Hematopoietic multipotent progenitor cell treated with erythropoietin and hydrocortisone succinate and interleukin-3 and kit ligand, for 17 days (in vitro differentiated cells): Measurements from ENCODE around the gene CCDC88C.

Experiments
- DNase-seq: peaks from one replicate; pipeline ENCODE4 v3.0.0-alpha.2; 2015; ENCODE audit warnings: low spot score

CCDC88C gene

DNA sequence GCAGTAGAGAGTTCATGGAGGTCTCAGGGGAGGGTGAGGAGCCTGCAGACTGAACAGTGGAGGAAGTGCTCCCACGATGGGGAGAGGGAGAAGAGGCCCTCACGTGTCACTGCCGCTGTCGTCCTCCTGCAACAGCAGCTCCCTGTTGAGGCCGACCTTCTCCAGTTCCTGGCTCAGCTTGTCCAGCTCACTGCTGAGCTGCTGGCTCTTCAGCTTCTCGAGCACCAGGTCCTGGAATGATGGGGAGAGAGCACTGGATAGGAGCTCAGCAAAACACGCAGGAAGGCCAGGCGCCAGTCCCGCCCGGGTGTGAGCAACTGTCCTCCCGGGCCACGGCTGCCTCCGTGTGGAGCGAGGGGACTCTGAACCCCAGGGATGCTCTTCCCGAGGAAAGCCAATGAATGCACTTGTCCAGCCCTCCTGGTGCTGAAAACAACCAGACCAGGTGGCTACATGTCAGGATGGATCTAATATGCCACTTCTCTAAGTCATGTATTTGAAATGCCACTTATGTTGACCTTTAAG lies 107.8 kb downstream of the CCDC88C start:
- no peak for DNase-seq

DNA sequence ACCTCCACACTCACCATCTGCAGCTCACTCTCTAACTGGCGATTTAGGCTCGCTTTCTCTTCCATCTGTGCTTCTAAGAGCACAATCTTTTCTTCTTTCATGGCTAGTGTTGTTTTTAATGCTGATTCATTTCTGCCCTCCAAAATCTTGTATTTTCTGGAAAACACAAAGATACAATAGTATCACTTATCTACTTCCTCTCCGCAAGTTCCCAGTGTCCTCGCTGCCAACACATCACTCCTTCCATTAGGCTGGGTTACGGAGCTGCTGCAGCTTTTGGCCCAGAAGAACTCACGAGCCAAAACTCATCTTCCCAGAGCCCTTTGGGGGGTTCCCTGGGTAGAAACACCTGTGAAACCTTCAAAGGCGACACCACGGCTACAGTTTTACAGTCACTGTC lies 109.3 kb downstream of the CCDC88C start:
- no peak for DNase-seq

DNA sequence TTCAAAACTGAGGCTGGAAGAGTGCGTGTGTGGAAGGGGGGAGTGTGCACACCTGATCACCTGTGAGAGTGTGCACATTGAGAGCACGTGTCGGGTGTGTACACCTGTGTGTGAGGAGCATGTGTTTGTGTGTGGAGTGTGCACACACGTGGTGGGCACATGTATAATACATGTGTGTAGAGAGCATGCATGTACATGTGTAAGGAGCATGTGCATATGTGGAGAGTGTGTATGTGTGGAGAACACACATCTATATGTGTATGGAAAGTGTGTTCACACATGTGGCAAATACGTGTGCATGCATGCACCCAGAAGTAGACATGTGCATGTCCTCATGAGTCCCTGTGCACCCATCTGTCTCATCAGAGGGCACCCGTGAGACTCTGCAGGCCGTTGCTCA lies 110.0 kb downstream of the CCDC88C start:
- DNase-seq: no peak

DNA sequence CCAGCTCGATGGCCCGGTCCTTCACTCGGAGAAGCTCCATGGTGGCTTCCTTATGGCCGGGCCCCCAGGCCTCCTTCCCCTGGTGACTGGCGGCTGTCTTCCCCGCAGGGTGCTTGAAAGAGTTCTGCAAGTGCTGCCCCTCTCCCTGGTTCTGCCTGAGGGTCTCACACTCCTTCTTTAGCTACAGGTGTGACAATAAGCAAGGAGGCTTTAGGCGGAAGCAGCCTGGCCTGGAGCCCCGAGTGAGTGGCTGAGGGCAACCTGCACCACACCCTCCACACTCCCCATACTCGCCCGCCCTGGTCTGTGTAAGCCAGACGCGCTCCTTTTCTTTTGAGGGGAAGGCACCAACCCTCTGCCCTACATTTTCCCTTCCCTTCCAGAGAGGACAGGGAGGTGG lies 110.6 kb downstream of the CCDC88C start:
- DNase-seq: no peak

DNA sequence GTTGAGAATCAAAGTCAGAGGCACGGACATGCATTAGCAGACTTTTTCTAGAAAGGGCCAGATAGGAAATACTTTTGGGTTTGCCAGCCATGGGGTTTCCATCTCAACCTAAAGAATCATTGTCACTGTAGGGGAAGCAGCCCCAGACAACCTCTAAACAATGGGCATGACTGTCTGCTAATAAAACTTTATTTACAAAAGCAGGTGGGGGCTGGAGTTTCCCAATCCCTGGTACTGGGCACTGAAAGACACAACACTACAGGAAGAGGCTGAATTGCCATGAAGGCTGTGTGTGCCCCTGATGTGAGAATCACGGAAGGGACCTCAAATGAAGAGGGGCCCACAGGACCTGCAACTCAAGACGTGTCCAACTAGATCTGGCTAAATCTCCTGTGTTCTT lies 111.1 kb downstream of the CCDC88C start:
- DNase-seq: no peak

DNA sequence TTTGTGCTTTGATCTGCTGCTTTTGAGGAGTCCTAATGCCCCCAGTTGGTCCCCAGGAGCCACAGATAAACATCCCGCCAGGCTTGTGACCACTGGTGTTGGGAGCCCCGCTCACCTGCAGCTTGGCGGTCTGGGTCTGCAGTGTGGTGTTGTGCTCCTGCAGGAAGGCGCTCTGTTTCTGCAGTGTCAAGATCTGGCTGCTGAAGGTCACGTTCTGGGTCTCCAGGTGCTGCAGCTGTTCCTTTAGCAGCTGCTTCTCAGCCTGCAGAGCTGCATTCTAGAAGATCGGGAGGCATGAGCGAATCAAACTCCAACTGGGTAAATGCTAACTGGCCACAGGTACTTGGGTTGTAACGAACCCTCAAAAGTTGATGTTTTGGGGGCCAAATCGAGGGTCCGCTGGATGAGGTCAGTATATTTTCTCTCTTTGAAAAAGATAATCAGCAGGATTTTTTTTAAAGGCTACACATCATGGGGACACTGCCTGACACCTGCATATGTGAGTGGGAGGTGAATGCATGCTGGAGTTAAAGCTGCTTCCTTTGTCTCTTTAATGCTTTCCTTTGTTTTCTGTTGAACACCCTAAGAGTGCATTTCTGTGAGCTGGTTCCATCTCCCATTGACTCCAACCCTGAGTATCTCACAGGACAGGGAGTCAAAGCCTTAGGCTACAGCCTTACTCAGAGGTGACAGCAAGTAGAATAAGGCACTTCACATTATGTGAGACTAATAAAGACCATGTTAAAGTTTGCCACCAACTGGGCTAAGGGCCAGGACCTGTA lies 111.8 kb downstream of the CCDC88C start:
- DNase-seq: no peak

DNA sequence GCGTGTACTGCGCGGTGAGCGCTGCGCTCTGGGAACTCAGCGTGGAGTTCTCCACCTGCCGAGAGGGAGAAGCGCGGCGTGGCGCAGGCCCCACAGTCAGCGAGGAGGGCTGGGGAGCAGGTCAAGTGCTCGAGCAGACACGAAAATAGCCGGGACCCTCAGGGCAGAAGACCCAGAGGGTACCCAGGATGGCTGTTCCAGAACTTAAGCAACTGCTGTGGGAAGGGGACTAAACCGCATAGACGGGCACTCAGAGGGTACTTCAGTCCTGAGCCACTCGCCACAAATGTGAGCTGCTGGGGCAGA lies 113.7 kb downstream of the CCDC88C start:
- no peak for DNase-seq

DNA sequence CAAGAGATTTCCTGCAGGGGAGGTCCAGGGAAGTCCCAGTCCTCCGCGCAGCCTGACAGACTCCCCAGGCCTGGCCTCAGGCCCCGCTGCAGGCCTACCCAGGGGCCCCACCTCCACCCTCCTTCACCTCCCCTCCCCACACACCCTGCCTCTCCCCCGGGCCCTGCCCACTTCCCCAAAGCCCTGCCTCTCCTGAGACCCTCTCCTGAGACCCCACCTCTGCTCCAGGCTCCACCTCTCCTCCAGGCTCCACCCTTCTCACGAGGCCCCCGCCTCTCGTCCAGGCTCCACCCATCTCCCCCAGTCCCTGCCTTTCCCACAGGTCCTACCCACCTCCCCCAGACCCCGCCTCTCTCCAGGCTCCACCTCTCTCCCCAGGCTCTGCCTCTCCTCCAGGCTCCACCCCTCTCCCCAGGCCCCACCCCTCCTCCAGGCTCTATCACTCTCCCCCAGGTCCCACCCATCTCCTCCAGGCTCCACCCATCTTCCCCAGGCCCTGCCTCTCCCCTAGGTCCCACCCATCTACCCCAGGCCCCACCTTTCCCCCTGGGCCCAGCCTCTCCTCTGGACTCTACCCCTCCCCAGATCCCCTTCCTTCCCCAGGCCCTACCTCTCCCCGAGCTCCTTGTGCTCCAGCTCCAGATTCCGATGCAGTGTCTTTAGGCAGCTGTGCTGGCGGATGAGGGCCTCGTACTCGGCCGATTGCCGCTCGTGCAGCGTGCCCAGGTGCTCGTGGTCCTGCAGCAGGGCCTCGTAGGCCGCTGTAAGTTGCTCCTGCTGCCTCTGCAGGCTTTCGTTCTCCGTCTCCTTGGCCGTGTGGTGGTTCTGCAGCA lies 114.3 kb downstream of the CCDC88C start:
- DNase-seq: peak; percentile 70

DNA sequence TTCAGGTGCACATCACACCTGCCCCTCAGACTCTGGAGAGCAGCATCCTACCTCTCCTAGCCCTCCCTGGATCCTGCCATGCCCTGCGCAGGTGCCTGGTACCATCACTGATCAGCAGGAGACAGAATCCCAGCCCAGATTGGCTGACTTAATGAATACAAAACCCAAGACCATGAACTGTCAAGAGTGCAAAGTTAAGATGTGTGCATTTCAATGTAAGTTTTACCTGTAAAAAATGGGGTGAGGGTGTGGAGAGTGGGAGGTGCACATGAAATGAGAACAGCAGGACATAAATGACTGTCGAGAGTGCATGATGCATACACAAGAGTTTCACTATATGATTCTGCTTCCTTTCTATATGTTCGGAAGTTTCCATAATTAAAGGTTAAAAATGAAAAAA lies 115.2 kb downstream of the CCDC88C start:
- DNase-seq: no peak

DNA sequence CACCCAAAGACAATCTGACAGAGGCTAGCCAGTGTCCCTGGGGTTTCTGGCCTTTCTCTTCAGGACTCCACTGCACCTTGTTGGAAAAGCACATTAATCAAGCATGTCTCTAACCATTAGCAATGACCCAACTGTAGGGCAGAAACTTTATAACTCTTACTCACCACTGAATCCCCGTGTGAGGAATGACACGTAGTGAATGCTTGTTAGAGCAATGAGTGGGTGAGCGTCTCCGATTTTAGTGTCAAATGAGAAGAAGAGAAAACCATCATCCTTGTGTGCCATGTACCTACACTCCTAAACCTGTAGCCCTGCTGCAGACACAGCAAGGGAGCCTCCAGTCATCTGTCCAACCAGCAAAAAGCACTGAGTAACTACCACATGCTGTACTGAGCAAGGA lies 116.7 kb downstream of the CCDC88C start:
- no peak for DNase-seq

DNA sequence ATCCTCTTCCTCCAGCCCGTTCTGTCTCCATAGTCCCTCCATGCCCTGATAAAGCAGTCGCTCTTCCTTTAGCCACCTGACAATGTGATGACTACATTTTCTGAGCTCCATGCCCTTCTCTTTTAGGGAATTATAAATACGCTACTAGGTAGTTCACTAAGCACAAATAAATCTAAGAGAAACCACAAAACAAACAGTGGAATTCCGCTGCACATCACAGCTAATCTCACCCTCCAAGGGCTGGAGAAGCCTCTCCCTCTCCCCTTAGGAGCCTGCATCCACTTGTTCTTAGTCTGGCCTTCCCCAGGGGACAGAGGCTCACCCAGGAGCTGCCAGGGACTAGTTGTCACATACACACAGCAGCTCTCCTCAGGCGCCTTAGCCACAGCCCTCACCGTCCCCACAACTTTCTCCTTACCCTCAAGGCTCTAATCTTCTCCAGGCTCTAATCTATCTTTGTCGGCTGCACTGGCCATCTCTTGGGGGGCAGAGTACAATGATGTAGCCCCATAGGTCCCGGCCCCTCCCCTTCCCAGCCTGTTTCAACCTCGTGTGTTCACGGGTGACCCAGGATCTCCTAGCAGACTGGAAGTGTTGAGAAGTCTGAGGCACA lies 117.2 kb downstream of the CCDC88C start:
- no peak for DNase-seq

DNA sequence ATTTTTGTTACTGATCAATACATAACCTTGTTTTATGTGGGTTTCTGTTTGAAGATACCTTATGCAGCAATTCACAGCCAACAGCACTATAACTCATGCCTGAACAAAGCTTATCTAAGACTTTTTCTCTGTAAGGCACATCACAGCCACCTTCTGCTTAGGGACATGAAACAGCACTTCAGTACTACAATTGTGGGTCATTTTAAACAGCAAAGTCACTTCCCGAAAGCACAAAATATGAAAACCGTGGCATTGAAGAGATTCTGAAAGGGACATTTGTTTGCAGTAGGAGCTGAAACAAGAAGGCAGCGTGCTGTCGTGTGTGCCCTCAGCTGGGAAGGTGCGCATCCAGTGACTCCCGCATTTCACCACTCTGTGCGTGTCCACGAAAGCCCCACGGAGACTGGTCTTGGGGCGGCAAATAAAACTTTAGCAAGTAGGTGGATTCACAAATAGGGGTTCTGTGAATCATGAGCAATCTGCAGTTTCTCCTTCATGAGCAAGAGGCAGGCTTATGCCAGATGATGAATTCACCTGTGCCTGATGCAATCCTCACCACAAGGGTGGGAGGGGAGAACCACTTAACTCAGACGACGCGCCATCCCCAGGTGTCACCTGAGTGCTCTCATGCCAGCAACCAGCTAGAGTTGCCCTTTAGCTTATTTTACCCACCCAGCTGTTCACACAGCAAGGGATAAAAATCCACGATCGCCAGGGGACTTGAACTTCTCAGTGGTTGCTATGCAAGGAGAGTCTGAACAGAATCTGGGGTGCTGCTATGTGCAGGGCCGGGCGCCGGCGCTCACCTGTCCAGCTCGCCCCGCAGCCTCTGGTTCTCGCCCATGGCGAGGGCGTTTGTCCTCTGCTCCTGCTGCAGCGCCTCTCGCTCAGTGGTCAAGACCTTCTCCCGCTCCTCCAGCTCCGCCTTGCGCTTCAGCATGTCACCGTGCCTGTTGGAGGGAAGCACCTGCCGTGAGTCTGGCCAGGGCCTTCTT lies 118.2 kb downstream of the CCDC88C start:
- DNase-seq: no peak

DNA sequence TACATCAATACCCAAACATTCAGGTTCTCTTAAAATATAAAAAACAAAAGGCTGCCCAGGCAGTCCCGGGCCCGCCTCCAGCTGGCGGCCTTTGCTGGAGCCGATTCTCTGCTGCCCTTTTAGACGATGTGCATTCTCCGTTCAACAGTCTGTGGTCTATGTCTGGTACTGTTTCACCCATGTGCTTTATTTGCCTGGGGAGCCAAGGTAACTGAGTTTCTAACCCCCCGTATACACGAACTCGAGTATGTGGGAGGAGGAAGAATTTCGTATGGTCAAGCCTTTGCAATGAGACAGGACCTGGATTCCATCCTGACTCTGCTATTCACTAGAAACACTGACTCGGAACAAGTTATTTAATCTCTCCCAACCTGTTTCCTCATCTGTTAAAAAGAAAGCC lies 119.0 kb downstream of the CCDC88C start:
- DNase-seq: no peak

DNA sequence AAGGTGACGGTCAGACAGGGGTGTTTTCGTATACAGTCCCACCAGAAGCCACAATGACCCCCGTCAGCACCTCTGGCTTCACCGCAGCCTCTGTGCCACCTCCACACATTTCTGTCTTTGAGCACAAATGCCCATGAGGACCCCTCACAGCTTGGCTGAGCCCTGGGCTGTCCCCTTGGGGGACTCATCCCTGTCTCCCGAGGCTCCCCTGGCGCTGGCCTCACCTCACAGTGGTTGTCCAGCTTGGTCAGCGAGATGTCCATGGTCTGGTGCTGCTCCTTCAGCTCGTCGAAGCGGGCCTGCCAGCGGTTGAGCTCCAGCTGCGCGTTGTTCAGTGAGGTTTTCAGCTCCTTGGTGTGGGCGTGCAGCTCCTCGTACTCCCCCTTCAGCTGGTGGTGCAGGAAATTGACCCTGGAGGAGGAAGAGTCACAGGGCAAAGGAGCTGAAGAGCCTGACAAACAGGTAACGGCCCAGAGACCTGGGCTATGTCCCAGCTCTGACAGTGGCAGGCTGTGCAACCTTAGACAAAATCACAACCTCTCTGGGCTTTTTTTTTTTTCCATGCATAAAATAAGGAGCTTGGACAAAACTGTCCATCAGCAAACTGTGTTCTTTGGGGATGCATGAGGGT lies 120.4 kb downstream of the CCDC88C start:
- no peak for DNase-seq

DNA sequence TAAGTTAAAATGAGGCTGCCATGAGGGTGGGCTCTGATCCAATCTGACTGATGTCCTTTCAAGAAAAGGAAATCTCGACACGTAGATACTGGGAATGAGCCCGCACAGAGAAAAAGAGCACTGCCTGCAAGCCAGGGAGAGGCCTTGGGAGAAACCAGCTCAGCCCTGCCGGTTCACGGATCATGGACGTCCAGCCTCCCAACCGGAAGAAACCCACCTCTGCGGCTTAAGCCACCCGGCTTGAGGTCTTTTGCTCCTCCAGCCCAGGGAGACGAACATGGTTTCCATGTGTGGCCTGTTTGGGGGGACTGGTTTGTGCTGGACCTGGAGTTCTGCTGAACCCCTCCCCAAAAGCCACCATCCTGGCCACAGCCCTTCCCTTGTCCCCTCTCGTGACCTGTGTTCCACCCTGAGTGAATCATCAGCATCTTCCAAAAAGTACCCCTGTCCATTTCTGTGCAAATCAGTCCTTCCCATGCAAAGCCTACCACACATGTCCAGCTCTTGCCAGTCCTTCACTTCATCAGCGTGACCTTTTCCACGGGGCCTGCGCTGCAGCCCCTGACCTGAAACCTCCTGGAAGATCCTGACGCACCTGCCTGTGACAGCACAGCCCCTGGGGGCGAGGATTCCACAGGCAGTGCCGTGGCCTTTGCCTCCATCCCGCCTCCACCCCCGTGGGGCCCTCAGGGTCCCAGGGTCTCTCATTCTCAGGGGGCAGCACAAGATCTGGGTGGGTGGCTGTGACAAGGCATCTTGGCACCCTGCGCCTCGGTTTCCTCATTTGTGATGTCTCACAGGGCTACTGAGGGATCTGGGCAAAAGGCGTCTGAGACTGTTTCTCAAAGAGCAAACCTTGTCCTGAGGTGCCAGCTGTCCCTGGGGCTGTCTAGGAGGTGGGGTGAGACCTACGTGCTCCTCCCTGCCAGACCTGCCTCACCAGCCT lies 121.5 kb downstream of the CCDC88C start:
- DNase-seq: no peak

DNA sequence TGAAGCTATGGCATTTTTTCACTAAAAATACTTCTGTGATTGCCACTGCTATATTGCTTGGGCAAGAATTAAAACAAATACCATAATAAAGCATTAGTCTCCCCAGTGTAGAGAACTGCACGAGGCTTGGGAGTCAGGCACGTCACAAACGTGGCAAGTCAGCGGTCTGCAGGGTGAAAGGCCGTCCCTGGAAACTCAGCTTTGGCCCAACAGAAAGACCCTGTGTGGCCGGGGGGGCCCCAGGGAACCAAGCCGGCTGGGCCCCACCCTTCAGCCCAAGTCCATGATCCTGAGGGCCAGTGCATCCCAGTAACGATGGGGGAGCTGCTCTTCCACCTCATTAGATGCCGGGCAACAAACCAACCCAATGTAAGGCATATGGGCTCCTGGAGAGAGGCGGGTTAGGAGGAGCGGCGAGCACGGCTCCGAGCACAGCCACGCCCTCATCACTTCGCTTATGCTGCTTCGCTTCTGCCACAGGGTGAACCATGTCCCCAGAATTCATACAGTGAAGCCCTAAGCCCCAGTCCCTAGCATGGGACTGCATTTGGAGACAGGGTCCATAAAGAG lies 122.3 kb downstream of the CCDC88C start:
- no peak for DNase-seq

DNA sequence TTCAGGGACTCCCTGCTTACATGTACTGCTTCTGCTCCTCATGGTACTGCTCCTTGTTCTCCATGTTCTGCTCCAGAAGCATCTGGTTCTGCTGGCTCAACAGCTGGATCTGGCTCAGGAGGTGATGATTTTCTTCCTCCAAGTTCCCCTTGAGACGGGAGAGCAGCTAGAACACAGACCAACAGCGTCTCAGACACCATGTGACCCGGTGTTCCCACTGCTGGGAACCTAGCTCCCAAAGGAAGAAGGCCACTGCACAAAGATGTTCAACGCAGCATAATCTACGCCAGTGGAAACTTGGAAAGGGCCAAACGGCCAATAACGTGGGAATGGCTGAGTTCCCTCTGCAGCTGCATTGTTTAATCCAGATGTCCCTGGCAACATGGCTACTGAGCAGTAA lies 123.5 kb downstream of the CCDC88C start:
- DNase-seq: no peak

DNA sequence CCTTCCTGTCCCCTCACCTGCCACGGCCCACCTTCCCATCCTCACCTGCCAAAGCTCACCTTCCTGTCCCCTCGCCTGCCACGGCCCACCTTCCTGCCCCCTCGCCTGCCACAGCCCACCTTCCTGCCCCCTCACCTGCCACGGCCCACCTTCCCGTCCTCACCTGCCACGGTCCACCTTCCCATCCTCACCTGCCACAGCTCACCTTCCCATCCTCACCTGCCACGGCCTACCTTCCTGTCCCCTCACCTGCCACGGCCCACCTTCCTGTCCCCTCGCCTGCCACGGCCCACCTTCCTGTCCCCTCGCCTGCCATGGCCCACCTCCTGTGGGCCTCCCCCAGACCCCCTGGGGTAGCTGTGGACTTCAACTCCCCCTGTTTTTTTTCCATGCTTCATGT lies 124.3 kb downstream of the CCDC88C start:
- DNase-seq: no peak

DNA sequence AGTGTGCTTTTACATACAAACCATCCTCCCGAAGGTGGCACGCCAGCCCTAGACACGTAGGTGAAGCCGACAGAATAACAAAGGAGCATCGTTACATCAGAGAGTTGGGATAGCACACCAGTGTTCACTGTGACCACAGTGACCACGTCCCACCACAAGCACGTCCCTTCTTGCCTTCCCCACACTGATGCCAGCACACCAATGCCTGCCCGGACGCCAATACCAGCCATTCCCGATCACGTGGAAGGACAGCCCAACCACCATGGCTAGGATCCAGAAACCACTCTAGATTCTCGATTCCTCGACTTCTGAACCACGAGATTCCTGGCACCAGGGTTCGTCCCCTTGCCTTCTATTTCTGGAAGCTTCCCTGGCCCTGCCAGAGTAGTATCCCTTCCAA lies 125.1 kb downstream of the CCDC88C start:
- DNase-seq: no peak
